Activated CD4-positive, alpha-beta T cell treated with anti-CD3 and anti-CD28 coated beads, Interleukin-2, amount 10 ng/mL, durations not matched to agents 24 days and 14 days (primary cell): ENCODE data around the gene RASSF9. TPM values are rescaled to one million over a fixed set of nuclear protein-coding genes. Genes with fewer than 3 reads are reported as not detected.

Source experiments
- DNase-seq: peaks from one replicate; pipeline ENCODE4 v3.0.0; 2022
- H3K27ac Mint-ChIP-seq: one replicate; pipeline ENCODE4 v1.8.0; 2022; ENCODE audit warnings: mild to moderate bottlenecking, mixed read lengths
- H3K27me3 Mint-ChIP-seq: one replicate; pipeline ENCODE4 v1.8.0; 2022; ENCODE audit warnings: mixed read lengths
- H3K36me3 Mint-ChIP-seq: one replicate; pipeline ENCODE4 v1.8.0; 2022; ENCODE audit warnings: low read depth, mild to moderate bottlenecking, mixed read lengths
- H3K4me1 Mint-ChIP-seq: one replicate; pipeline ENCODE4 v1.8.0; 2021; ENCODE audit warnings: mixed read lengths
- H3K4me3 Mint-ChIP-seq: one replicate; pipeline ENCODE4 v1.8.0; 2022; ENCODE audit warnings: mild to moderate bottlenecking, moderate library complexity, mixed read lengths
- H3K9me3 Mint-ChIP-seq: one replicate; pipeline ENCODE4 v1.8.0; 2021; ENCODE audit warnings: mixed read lengths
- intact Hi-C: fragments of 100-400 bp; cut with micrococcal nuclease; formaldehyde crosslinking; loops from one replicate; pipeline ENCODE4 v1.15.1; 2023
- total RNA-seq: library from RNA; stranded (reverse); gene quantifications from 2 replicates; pipeline ENCODE4 v1.2.3, GENCODE V29; 2022

The RASSF9 gene
- total RNA-seq, 1 donor from 2014 or later: not detected

DNA sequence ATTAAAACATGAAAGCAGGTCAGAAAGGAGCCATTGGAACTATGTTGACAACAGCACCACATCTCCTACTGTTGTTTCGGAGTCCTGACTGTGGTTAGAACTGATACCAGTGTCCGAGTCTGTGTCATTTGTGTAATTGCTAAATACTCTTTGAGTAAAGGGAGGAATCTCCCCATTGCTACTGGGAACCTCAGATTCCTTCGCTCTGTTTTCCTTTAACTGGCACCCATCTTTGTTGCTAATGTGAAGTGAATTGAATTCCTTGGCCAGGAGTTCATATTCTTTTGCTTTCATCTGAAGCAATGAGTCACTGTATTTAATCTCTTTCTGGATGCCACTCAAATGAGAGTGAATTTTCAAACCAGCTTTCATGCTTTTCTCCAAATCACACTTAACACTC is 31.5 kb downstream of the RASSF9 start:
- no peak for DNase-seq
- H3K4me3 Mint-ChIP-seq: no peak overlapping the region
- H3K4me1 Mint-ChIP-seq: no peaks in the 10 kb centered on the region
- no peaks in the 10 kb centered on the region for H3K36me3 Mint-ChIP-seq
- intact Hi-C loops: no loop called here
- H3K27me3 Mint-ChIP-seq: no peaks in the 10 kb centered on the region
- H3K27ac Mint-ChIP-seq: no peak overlapping the region
- no peaks in the 10 kb centered on the region for H3K9me3 Mint-ChIP-seq

DNA sequence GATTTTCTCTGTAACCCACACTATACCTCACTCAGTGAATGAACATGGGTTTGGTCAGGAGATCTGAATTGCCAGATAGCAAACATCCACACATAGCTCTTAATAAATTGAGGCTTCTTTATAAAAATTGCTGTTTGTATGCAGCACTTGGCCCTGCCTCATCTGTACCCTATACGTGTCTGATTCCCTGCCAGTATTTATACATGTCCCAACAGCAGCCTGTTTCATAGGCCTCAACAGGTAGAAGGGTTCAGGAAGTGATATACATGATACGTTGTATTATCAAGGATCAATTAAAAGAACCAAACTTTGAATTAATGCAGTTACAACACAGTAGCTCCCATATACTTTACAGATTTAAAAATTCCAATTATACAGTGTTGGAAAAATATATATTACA is 32.3 kb downstream of the RASSF9 start:
- H3K27me3 Mint-ChIP-seq: no peaks in the 10 kb centered on the region
- intact Hi-C loops: no loop called here
- no peaks in the 10 kb centered on the region for H3K9me3 Mint-ChIP-seq
- no peak overlapping the region for H3K4me3 Mint-ChIP-seq
- H3K36me3 Mint-ChIP-seq: no peaks in the 10 kb centered on the region
- DNase-seq: no peak
- no peak overlapping the region for H3K27ac Mint-ChIP-seq
- H3K4me1 Mint-ChIP-seq: no peaks in the 10 kb centered on the region

DNA sequence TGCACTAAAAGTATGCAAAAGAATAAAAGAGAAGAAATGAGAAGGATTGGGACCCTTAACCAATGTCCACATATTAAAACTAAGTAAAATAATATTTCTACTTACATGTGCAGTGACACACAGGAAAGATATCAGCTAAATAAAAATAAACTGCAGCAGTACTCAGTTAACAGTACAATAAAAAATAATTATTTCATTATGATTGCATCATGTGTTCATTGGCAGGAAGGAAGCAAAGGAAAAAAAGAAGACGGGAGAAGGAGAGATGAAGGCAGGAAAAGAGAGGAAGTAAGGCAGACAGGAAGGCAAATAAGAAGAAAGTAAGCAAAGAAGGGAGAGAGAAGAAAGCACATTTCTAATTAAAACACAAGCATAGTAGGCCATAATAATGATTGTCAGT is 33.0 kb downstream of the RASSF9 start:
- no peaks in the 10 kb centered on the region for H3K36me3 Mint-ChIP-seq
- no peak for DNase-seq
- H3K27me3 Mint-ChIP-seq: no peaks in the 10 kb centered on the region
- no peak overlapping the region for H3K27ac Mint-ChIP-seq
- intact Hi-C loops: no loop called here
- H3K4me1 Mint-ChIP-seq: no peaks in the 10 kb centered on the region
- no peak overlapping the region for H3K4me3 Mint-ChIP-seq
- H3K9me3 Mint-ChIP-seq: no peaks in the 10 kb centered on the region

DNA sequence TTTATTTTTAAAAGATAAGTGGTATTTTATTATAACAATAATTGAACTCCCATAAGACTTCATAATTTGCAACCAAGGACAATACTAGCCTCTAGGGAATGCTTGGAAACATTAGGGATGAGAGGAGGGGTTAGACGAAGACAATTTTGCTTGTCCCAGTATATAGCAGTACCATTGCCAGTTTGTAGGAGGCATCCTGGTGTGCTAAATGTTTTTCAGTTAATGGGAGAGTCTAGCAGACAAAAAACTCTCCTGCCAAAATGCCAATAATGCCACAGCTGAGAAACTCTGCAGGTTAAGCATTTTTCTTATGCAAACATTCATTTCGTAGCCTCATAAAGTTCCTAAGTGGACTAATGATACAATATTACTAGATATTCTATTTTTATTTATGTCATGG is 38.1 kb downstream of the RASSF9 start:
- no peaks in the 10 kb centered on the region for H3K4me1 Mint-ChIP-seq
- H3K36me3 Mint-ChIP-seq: no peaks in the 10 kb centered on the region
- intact Hi-C loops: no loop called here
- no peaks in the 10 kb centered on the region for H3K9me3 Mint-ChIP-seq
- no peak for DNase-seq
- H3K27me3 Mint-ChIP-seq: no peaks in the 10 kb centered on the region
- H3K4me3 Mint-ChIP-seq: no peak overlapping the region
- H3K27ac Mint-ChIP-seq: no peak overlapping the region

DNA sequence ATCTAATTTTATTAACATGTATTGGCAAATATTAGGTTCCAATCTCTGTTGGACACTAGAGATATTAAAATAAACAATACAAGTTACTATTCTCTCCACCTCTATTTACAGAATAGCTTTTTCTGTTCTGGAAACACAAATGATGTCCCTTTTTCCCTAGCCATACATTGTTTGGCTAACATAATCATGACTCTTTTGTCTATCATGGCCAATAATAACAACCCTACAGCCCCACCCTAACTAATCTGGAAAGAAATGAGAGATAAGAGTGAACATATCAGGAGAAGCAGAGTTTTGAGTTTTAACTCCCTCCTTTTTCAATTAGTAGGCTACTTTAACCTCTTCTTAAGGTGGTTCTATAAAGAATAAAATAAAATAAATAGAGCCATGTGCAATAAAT is 40.2 kb downstream of the RASSF9 start:
- Mint-ChIP-seq H3K4me3 (no peak overlapping the region), H3K4me1 (no peaks in the 10 kb centered on the region), H3K27me3 (no peaks in the 10 kb centered on the region), H3K36me3 (no peaks in the 10 kb centered on the region), H3K27ac (no peak overlapping the region), H3K9me3 (no peaks in the 10 kb centered on the region)
- no peak for DNase-seq
- intact Hi-C loops: no loop called here

DNA sequence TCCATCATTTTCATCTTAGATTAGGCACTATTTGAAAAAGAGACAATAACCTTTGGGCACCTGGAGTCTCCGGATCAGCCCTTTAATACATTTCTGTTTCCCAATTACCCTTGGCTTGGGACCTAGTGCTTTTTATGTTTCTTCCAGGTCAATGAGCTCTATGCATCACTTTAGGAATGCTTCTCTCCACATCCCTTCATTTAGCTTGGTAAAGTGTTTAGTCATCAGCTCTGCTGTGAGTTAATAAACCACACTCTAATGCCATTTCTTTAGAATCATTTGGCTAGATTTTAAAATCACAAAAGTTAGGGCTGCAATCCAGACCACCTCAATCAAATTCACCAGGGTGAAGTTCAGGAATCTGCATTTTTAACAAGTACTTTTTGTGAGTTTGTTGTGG is 41.7 kb downstream of the RASSF9 start:
- H3K27ac Mint-ChIP-seq: no peak overlapping the region
- intact Hi-C loops: no loop called here
- no peaks in the 10 kb centered on the region for H3K4me1 Mint-ChIP-seq
- no peak overlapping the region for H3K4me3 Mint-ChIP-seq
- H3K9me3 Mint-ChIP-seq: no peaks in the 10 kb centered on the region
- no peaks in the 10 kb centered on the region for H3K27me3 Mint-ChIP-seq
- no peaks in the 10 kb centered on the region for H3K36me3 Mint-ChIP-seq
- DNase-seq: no peak

DNA sequence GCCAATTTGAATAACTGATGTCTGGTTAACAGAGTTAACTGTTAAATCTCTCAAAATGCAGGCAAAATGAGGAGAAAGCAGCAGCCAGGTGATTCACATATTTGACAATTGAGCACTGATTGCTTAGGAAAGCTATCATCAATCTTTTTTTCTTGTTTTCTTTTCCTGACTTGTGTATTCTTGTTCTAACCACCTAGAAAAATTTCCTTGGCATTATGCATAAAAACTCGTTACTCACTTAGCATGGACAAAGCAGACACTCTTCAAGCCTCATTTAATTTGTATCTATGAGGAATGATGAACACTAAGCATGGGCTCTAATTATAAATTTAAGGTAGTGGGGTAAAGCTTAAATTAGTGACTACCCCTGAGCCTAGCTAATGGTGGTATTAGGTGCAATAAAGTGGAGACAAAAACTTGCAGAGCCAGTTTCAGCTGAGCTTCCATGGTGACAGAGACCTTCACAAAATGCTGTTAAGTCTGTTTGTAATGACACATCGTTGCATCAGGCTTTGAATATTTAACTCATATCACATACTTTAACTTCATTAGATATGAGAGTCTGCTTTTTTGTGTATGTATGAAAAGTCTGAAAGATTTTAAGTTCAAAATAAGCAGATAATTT is 52.0 kb downstream of the RASSF9 start:
- H3K4me3 Mint-ChIP-seq: no peak overlapping the region
- no peak for DNase-seq
- H3K4me1 Mint-ChIP-seq: no peaks in the 10 kb centered on the region
- no peaks in the 10 kb centered on the region for H3K27me3 Mint-ChIP-seq
- no peaks in the 10 kb centered on the region for H3K36me3 Mint-ChIP-seq
- intact Hi-C loops: no loop called here
- H3K9me3 Mint-ChIP-seq: no peaks in the 10 kb centered on the region
- no peak overlapping the region for H3K27ac Mint-ChIP-seq

DNA sequence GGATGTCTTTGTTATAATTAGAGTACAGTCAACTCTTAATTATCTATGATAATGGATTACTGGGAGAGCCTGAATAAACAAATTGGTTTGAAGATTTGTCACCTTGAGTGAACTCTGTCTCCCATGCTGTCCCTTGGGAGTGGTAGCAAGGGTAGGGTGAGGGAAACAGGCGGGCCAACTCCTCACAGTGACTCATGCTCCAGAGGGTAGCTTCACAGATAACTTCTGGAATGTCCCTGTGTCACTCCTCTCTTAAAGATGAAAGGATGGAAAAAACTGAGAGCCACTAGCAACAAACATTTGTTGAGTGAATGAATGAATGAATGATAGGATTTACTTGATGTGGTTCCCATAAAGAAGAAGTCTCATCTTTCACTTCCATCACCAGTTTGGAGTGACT is 53.5 kb downstream of the RASSF9 start:
- no peak for DNase-seq
- H3K4me1 Mint-ChIP-seq: no peaks in the 10 kb centered on the region
- intact Hi-C loops: no loop called here
- no peaks in the 10 kb centered on the region for H3K27me3 Mint-ChIP-seq
- no peak overlapping the region for H3K27ac Mint-ChIP-seq
- H3K4me3 Mint-ChIP-seq: no peak overlapping the region
- H3K9me3 Mint-ChIP-seq: no peaks in the 10 kb centered on the region
- H3K36me3 Mint-ChIP-seq: no peaks in the 10 kb centered on the region

DNA sequence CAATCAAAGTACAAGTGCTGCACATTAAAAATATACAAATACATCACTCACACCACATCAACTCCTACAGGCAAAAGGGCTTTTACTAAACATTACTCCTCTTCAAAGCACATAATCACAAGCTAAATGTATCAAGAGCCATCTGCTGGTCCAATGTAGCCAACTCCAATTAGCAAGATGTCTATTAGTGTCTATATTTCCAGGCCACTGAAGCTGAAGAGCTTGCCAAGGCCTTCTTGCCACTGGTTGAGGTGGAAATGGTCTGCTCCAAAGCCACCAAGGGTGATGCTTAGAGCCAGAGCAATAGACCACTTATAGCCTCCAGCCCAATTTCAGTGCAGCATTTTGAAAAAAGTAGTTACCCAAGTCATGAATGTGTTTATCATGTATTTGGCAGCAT is 54.4 kb downstream of the RASSF9 start:
- Mint-ChIP-seq H3K4me3 (no peak overlapping the region), H3K4me1 (no peaks in the 10 kb centered on the region), H3K9me3 (no peaks in the 10 kb centered on the region), H3K27me3 (no peaks in the 10 kb centered on the region), H3K36me3 (no peaks in the 10 kb centered on the region), H3K27ac (no peak overlapping the region)
- DNase-seq: no peak
- intact Hi-C loops: no loop called here

DNA sequence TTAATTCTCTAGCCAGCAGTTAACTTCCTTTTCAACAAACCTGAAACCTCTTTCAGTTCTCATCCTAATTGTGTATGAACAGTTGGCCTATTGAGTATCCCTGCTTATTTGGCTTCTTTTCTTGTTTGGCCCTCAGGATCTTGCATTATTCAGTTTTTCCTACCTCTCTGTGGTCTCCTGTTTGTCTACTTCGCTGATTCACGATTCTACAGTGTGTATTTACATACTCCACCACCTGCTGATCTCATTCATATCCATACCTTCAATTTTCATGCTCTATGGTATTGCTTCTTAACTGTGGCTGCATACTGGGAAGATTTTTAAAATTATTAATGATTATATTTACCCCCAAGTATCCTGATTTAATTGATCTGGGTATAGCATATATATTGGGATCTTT is 56.4 kb downstream of the RASSF9 start:
- Mint-ChIP-seq H3K27ac (no peak overlapping the region), H3K4me3 (no peak overlapping the region), H3K36me3 (no peaks in the 10 kb centered on the region), H3K9me3 (no peaks in the 10 kb centered on the region), H3K4me1 (no peaks in the 10 kb centered on the region), H3K27me3 (no peaks in the 10 kb centered on the region)
- intact Hi-C loops: no loop called here
- DNase-seq: no peak

DNA sequence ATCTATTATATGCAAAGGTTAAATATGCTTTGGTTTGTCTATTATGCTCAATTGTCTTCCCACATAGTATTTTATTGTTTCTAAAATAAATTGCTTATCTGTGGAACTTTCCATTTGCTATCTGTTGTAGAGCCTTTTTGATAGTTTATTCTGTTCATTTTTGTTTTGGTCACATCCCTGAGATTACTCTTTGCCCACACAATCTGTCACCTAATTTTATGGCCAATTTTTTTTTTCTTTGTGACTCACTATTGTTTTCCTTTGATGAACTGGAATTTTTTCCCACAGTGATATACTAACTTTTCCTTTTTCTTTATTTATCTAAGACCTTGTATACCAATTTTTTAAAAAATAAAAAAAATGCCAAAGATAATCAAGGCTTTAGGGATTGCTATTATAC is 61.1 kb downstream of the RASSF9 start:
- Mint-ChIP-seq H3K36me3 (no peaks in the 10 kb centered on the region), H3K4me3 (no peak overlapping the region), H3K9me3 (no peaks in the 10 kb centered on the region), H3K27me3 (no peaks in the 10 kb centered on the region), H3K4me1 (no peaks in the 10 kb centered on the region), H3K27ac (no peak overlapping the region)
- DNase-seq: no peak
- intact Hi-C loops: no loop called here

DNA sequence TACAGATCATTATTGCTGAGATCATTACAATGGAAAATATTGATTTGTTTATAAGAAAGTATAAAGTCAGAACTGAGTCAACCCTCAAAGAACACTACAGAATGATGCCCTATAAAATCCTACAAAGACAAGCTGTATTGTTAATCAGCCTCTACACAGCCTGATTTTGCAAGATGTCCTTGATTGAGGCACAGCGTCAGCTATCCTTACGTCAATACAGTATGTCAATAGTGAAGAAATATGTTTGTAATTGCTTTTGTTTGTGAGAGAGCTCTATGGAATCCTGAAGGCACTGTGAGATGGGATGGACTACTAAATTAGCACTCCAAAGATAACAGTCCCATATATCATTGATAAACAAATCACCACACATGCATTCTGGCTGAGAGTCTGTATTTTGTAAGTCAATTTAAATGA is 70.7 kb downstream of the RASSF9 start:
- H3K4me1 Mint-ChIP-seq: no peaks in the 10 kb centered on the region
- intact Hi-C loops: no loop called here
- no peaks in the 10 kb centered on the region for H3K9me3 Mint-ChIP-seq
- no peaks in the 10 kb centered on the region for H3K36me3 Mint-ChIP-seq
- DNase-seq: no peak
- no peak overlapping the region for H3K27ac Mint-ChIP-seq
- H3K4me3 Mint-ChIP-seq: no peak overlapping the region
- H3K27me3 Mint-ChIP-seq: no peaks in the 10 kb centered on the region

DNA sequence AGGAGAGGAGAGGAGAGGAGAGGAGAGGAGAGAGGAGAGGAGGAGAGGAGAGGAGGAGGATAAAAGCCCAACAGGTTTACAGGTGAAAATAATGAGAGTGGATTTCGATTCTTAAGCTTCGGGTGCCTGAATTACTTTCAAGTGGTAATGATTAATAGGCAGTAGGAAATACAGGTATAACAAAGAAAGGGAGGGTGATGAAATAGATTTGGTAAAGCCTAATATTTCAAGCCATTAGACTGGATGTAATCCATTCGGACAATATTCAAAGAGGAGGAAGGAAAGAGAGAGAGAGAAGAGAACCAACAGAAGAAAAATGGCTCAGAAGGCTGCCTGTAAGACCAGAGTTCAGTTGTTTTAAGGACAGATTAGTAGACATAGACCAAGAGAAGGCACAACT is 76.6 kb downstream of the RASSF9 start:
- Mint-ChIP-seq H3K27me3 (no peaks in the 10 kb centered on the region), H3K9me3 (peaks cover 4% of the 10 kb centered on the region), H3K36me3 (no peaks in the 10 kb centered on the region), H3K4me1 (no peaks in the 10 kb centered on the region), H3K27ac (no peak overlapping the region), H3K4me3 (no peak overlapping the region)
- intact Hi-C loops: no loop called here
- DNase-seq: no peak

DNA sequence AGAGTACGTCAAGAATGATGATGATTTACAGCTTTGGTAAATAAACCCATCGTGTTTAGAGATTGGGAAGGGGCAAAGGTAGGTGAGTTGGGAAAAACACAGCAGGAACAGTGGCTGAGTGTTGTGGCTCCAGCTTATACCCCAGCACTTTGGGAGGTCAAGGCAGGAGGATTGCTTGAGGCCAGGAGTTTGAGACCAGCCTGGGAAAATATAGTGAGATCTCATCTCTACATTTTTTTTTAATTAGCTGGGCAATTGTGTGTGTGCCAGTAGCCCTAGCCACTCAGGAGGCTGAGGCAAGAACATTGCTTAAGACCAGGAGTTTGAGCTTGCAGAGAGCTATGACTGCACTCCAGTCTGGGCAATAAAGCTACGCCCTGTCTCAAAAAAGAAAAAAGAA is 77.1 kb downstream of the RASSF9 start:
- Mint-ChIP-seq H3K27ac (no peak overlapping the region), H3K9me3 (peaks cover 4% of the 10 kb centered on the region), H3K36me3 (no peaks in the 10 kb centered on the region), H3K4me1 (no peaks in the 10 kb centered on the region), H3K27me3 (no peaks in the 10 kb centered on the region), H3K4me3 (no peak overlapping the region)
- DNase-seq: no peak
- intact Hi-C loops: no loop called here

DNA sequence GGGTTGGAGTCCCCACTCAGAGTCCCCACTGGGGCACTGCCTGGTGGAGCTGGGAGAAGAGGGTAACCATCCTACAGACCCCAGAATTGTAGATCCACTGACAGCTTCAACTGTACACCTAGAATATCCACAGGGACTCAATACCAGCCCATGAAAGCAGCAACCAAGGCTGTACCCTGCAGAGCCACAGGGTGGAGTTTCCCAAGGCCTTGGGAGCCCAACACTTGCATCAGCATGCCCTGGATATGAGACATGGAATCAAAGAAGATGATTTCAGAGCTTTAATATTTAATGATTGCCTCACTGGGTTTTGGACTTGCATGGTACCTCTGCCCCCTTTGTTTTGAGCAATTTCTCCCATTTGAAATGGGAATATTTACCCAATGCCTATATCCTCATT is 80.4 kb downstream of the RASSF9 start:
- Mint-ChIP-seq H3K4me1 (no peaks in the 10 kb centered on the region), H3K27me3 (no peaks in the 10 kb centered on the region), H3K9me3 (peaks cover 4% of the 10 kb centered on the region), H3K4me3 (no peak overlapping the region), H3K27ac (no peak overlapping the region), H3K36me3 (no peaks in the 10 kb centered on the region)
- DNase-seq: no peak
- intact Hi-C loops: no loop called here
